ENCODE measurements around the gene PDCL3.

PDCL3 gene

DNA sequence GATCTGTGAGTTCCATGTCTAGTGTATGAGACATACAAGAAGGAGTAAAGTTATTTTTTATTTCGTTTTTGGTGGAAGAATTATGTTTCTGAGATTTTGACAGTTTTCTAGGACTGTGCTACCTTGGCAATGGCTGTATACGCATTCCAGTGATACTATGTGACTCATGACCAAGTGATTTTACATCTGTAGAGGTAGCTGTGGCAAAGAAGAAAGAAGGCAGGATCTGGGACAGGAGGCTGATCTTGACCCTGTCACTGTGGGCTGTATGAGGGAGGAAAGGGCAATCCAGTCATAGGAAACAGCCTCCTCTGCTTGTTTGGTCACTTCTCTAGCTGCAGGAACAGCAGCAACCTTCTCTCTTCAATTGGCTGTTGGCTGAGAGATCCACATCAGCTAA, 44.0 kb upstream of the PDCL3 start:
- Histone ChIP-seq H2AFZ (ENCODE audit: low read depth, low read length) (no peak overlapping the region), H3K4me1 (ENCODE audit: insufficient read depth, low read length) (no peaks in the 10 kb centered on the region), H3K79me2 (ENCODE audit: insufficient read depth, low read length) (no peaks in the 10 kb centered on the region), H3K4me2 (ENCODE audit: insufficient read depth, low read length) (no peak overlapping the region), H3K9me3 (ENCODE audit: insufficient read depth, low read length, severe bottlenecking) (no peaks in the 10 kb centered on the region), H3K27ac (ENCODE audit: low read length) (no peak overlapping the region), H3K27me3 (ENCODE audit: insufficient read depth, low read length, poor library complexity) (peaks cover 2% of the 10 kb centered on the region), H3K36me3 (ENCODE audit: insufficient read depth, low read length) (no peaks in the 10 kb centered on the region), H3K9ac (ENCODE audit: low read depth, low read length) (no peak overlapping the region), H4K20me1 (ENCODE audit: insufficient read depth, low read length) (no peaks in the 10 kb centered on the region), H3K4me3 (ENCODE audit: low read depth in 1 of 2, low read length in 2 of 2) (no peak overlapping the region)
- TF ChIP-seq, protein P1, sequence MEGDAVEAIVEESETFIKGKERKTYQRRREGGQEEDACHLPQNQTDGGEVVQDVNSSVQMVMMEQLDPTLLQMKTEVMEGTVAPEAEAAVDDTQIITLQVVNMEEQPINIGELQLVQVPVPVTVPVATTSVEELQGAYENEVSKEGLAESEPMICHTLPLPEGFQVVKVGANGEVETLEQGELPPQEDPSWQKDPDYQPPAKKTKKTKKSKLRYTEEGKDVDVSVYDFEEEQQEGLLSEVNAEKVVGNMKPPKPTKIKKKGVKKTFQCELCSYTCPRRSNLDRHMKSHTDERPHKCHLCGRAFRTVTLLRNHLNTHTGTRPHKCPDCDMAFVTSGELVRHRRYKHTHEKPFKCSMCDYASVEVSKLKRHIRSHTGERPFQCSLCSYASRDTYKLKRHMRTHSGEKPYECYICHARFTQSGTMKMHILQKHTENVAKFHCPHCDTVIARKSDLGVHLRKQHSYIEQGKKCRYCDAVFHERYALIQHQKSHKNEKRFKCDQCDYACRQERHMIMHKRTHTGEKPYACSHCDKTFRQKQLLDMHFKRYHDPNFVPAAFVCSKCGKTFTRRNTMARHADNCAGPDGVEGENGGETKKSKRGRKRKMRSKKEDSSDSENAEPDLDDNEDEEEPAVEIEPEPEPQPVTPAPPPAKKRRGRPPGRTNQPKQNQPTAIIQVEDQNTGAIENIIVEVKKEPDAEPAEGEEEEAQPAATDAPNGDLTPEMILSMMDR (IDR thresholded peaks at IDR 0.05; ENCODE audit: borderline replicate concordance, extremely low read depth, low read length, poor library complexity, severe bottlenecking): no peak
- TF ChIP-seq EZH2 (IDR thresholded peaks at IDR 0.05; ENCODE audit: borderline replicate concordance, low read depth, low read length, severe bottlenecking): no peak
- DNase-seq (no peak), ATAC-seq (ENCODE audit: insufficient read depth, low read depth) (no peak)

DNA sequence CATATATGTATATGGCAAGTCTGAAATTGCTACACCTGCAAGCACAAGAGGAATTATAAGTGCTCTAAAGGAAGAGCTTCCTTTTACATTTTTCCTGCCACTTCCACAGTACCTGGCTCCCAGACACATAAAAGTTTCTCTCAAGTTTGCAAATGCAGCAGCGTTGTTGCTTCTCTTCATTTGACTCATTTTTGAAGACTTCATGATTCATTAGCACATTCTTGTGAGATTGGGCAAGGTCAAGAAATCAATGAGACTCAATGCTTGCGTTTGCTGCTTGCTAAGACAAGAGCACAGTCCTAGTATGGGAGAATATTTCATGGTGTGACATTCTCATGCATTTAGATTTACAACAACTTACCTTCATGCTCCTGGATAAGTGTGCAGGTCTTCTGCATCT, 42.6 kb upstream of the PDCL3 start:
- no peak for TF ChIP-seq EZH2 (IDR thresholded peaks at IDR 0.05; ENCODE audit: borderline replicate concordance, low read depth, low read length, severe bottlenecking)
- TF ChIP-seq, protein P1 (IDR thresholded peaks at IDR 0.05; ENCODE audit: borderline replicate concordance, extremely low read depth, low read length, poor library complexity, severe bottlenecking): no peak
- Histone ChIP-seq H3K79me2 (ENCODE audit: insufficient read depth, low read length) (no peaks in the 10 kb centered on the region), H4K20me1 (ENCODE audit: insufficient read depth, low read length) (no peaks in the 10 kb centered on the region), H2AFZ (ENCODE audit: low read depth, low read length) (no peak overlapping the region), H3K9ac (ENCODE audit: low read depth, low read length) (no peak overlapping the region), H3K36me3 (ENCODE audit: insufficient read depth, low read length) (no peaks in the 10 kb centered on the region), H3K9me3 (ENCODE audit: insufficient read depth, low read length, severe bottlenecking) (no peaks in the 10 kb centered on the region), H3K27me3 (ENCODE audit: insufficient read depth, low read length, poor library complexity) (peaks cover 2% of the 10 kb centered on the region), H3K4me1 (ENCODE audit: insufficient read depth, low read length) (no peaks in the 10 kb centered on the region), H3K4me2 (ENCODE audit: insufficient read depth, low read length) (no peak overlapping the region), H3K27ac (ENCODE audit: low read length) (no peak overlapping the region), H3K4me3 (ENCODE audit: low read depth in 1 of 2, low read length in 2 of 2) (no peak overlapping the region)
- ATAC-seq (ENCODE audit: insufficient read depth, low read depth): no peak
- DNase-seq: no peak

DNA sequence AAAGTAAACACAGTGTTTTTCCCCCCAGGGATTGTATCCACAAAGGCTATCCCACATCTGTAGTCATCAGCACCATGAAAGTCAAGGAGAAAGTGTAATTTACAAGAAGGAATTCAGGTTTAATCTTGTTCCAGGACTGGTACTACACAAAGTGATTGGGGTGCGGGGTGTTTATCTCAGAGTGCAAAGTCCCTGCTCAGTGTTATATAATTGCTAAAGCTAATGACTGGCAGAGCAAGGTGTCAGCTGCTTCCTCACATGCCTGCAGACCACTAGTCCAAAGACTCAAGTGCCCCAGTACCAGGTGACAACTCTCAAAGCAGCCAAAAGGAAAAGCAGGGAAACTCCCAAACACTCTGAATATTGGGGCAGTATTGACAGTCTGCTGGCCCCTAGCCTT, 40.4 kb upstream of the PDCL3 start:
- Histone ChIP-seq H3K36me3 (ENCODE audit: insufficient read depth, low read length) (no peaks in the 10 kb centered on the region), H3K4me1 (ENCODE audit: insufficient read depth, low read length) (no peaks in the 10 kb centered on the region), H2AFZ (ENCODE audit: low read depth, low read length) (no peak overlapping the region), H3K9me3 (ENCODE audit: insufficient read depth, low read length, severe bottlenecking) (no peaks in the 10 kb centered on the region), H3K79me2 (ENCODE audit: insufficient read depth, low read length) (no peaks in the 10 kb centered on the region), H3K27ac (ENCODE audit: low read length) (no peak overlapping the region), H3K4me2 (ENCODE audit: insufficient read depth, low read length) (no peak overlapping the region), H3K9ac (ENCODE audit: low read depth, low read length) (no peak overlapping the region), H3K27me3 (ENCODE audit: insufficient read depth, low read length, poor library complexity) (peaks cover 2% of the 10 kb centered on the region), H3K4me3 (ENCODE audit: low read depth in 1 of 2, low read length in 2 of 2) (no peak overlapping the region), H4K20me1 (ENCODE audit: insufficient read depth, low read length) (no peaks in the 10 kb centered on the region)
- no peak for ATAC-seq (ENCODE audit: insufficient read depth, low read depth)
- no peak for TF ChIP-seq EZH2 (IDR thresholded peaks at IDR 0.05; ENCODE audit: borderline replicate concordance, low read depth, low read length, severe bottlenecking)
- TF ChIP-seq, protein P1 (IDR thresholded peaks at IDR 0.05; ENCODE audit: borderline replicate concordance, extremely low read depth, low read length, poor library complexity, severe bottlenecking): no peak
- no peak for DNase-seq

DNA sequence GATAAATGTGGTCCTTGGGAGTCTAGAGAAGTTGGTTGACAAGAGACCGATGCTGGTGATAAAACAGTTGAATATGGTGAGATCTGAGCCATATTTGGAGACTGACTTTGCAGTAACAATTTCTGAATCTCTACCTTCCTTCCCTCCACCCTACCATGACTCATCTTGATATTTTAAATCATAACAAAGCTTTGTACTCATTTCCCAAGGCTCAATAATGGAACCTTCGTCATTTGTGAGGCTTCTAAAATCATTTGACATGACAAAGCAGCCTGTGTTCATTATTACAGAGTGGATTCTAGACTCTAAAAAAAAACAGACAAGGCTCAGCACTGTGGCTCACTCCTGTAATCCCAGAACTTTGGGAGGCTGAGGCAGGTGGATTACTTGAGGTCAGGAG, 38.5 kb upstream of the PDCL3 start:
- no peaks in the 10 kb centered on the region for H4K20me1 ChIP-seq (ENCODE audit: insufficient read depth, low read length)
- H3K4me3 ChIP-seq (ENCODE audit: low read depth in 1 of 2, low read length in 2 of 2): no peak overlapping the region
- H3K9me3 ChIP-seq (ENCODE audit: insufficient read depth, low read length, severe bottlenecking): no peaks in the 10 kb centered on the region
- no peaks in the 10 kb centered on the region for H3K4me1 ChIP-seq (ENCODE audit: insufficient read depth, low read length)
- no peak for TF ChIP-seq EZH2 (IDR thresholded peaks at IDR 0.05; ENCODE audit: borderline replicate concordance, low read depth, low read length, severe bottlenecking)
- TF ChIP-seq, protein P1 (IDR thresholded peaks at IDR 0.05; ENCODE audit: borderline replicate concordance, extremely low read depth, low read length, poor library complexity, severe bottlenecking): no peak
- H3K4me2 ChIP-seq (ENCODE audit: insufficient read depth, low read length): no peak overlapping the region
- H3K36me3 ChIP-seq (ENCODE audit: insufficient read depth, low read length): no peaks in the 10 kb centered on the region
- ATAC-seq (ENCODE audit: insufficient read depth, low read depth) (no peak), DNase-seq (no peak)
- no peak overlapping the region for H3K27ac ChIP-seq (ENCODE audit: low read length)
- H2AFZ ChIP-seq (ENCODE audit: low read depth, low read length): no peak overlapping the region
- H3K79me2 ChIP-seq (ENCODE audit: insufficient read depth, low read length): no peaks in the 10 kb centered on the region
- no peaks in the 10 kb centered on the region for H3K27me3 ChIP-seq (ENCODE audit: insufficient read depth, low read length, poor library complexity)
- H3K9ac ChIP-seq (ENCODE audit: low read depth, low read length): no peak overlapping the region

All from DND-41 (cell line).